ENCODE measurements around the gene XIRP2. TPM values are rescaled to one million over a fixed set of nuclear protein-coding genes. Genes with fewer than 3 reads are reported as not detected.
"Not testable (repeated sequence)": the region's sequence is repeated elsewhere in the genome, so short reads cannot be mapped to it uniquely, and the experiment has no call there.

The XIRP2 gene
- total RNA-seq, 1 donor from 2014 or later: 0.14 TPM

GRCh38 chr2:167049659-167050058 is 161.4 kb downstream of the XIRP2 start:
- no peak for ATAC-seq
- no peak for TF ChIP-seq CTCF (IDR thresholded peaks at IDR 0.05)
- no peaks in the 10 kb centered on the region for H3K27me3 ChIP-seq
- H3K9me3 ChIP-seq: no peaks in the 10 kb centered on the region
- no peak overlapping the region for H3K4me3 ChIP-seq
- no peak overlapping the region for H3K27ac ChIP-seq
- H3K36me3 ChIP-seq: no peaks in the 10 kb centered on the region
- intact Hi-C loops (cut with DNase I): no loop called here
- H3K4me1 ChIP-seq: no peaks in the 10 kb centered on the region
- DNase-seq: no peak

GRCh38 chr2:167052825-167053224 is 164.5 kb downstream of the XIRP2 start:
- Histone ChIP-seq H3K27ac (no peak overlapping the region), H3K27me3 (no peaks in the 10 kb centered on the region), H3K36me3 (no peaks in the 10 kb centered on the region), H3K9me3 (no peaks in the 10 kb centered on the region), H3K4me3 (no peak overlapping the region), H3K4me1 (no peaks in the 10 kb centered on the region)
- intact Hi-C loops (cut with DNase I): no loop called here
- no peak for DNase-seq
- no peak for TF ChIP-seq CTCF (IDR thresholded peaks at IDR 0.05)
- no peak for ATAC-seq

GRCh38 chr2:167054881-167055280 is 166.6 kb downstream of the XIRP2 start:
- no peaks in the 10 kb centered on the region for H3K27me3 ChIP-seq
- DNase-seq (no peak), ATAC-seq (no peak)
- H3K36me3 ChIP-seq: no peaks in the 10 kb centered on the region
- TF ChIP-seq CTCF (IDR thresholded peaks at IDR 0.05): no peak
- intact Hi-C loops (cut with DNase I): no loop called here
- no peaks in the 10 kb centered on the region for H3K9me3 ChIP-seq
- H3K27ac ChIP-seq: no peak overlapping the region
- no peak overlapping the region for H3K4me3 ChIP-seq
- no peaks in the 10 kb centered on the region for H3K4me1 ChIP-seq

- ATAC-seq (no peak), DNase-seq (no peak)
- no peak for TF ChIP-seq CTCF (IDR thresholded peaks at IDR 0.05)
- Histone ChIP-seq H3K4me3 (no peak overlapping the region), H3K36me3 (no peaks in the 10 kb centered on the region), H3K27me3 (no peaks in the 10 kb centered on the region), H3K9me3 (no peaks in the 10 kb centered on the region), H3K4me1 (no peaks in the 10 kb centered on the region), H3K27ac (no peak overlapping the region)
- intact Hi-C loops (cut with DNase I): no loop called here
These were observed 169.2 kb downstream of the XIRP2 start for GRCh38 chr2:167057446-167057845.

- DNase-seq (no peak), ATAC-seq (no peak)
- H3K4me1 ChIP-seq: no peaks in the 10 kb centered on the region
- intact Hi-C loops (cut with DNase I): no loop called here
- no peaks in the 10 kb centered on the region for H3K36me3 ChIP-seq
- no peak for TF ChIP-seq CTCF (IDR thresholded peaks at IDR 0.05)
- H3K27me3 ChIP-seq: no peaks in the 10 kb centered on the region
- H3K4me3 ChIP-seq: no peak overlapping the region
- no peaks in the 10 kb centered on the region for H3K9me3 ChIP-seq
- no peak overlapping the region for H3K27ac ChIP-seq
These were observed 170.9 kb downstream of the XIRP2 start for GRCh38 chr2:167059173-167059572.

- Histone ChIP-seq H3K9me3 (no peaks in the 10 kb centered on the region), H3K4me1 (no peaks in the 10 kb centered on the region), H3K27me3 (no peaks in the 10 kb centered on the region), H3K36me3 (no peaks in the 10 kb centered on the region), H3K4me3 (no peak overlapping the region), H3K27ac (no peak overlapping the region)
- intact Hi-C loops (cut with DNase I): no loop called here
- no peak for ATAC-seq
- TF ChIP-seq CTCF (IDR thresholded peaks at IDR 0.05): no peak
- DNase-seq: no peak
These were observed 181.6 kb downstream of the XIRP2 start for GRCh38 chr2:167069855-167070254.

GRCh38 chr2:167075708-167076107 is 187.4 kb downstream of the XIRP2 start:
- H3K4me3 ChIP-seq; H3K27me3 ChIP-seq; H3K9me3 ChIP-seq; ATAC-seq; DNase-seq; H3K4me1 ChIP-seq; H3K36me3 ChIP-seq; H3K27ac ChIP-seq; intact Hi-C loops (cut with DNase I): not testable (repeated sequence)

GRCh38 chr2:167098931-167099330 is 210.7 kb downstream of the XIRP2 start:
- H3K9me3 ChIP-seq; H3K27me3 ChIP-seq; H3K4me3 ChIP-seq; H3K27ac ChIP-seq; DNase-seq; H3K4me1 ChIP-seq; H3K36me3 ChIP-seq; intact Hi-C loops (cut with DNase I); ATAC-seq: not testable (repeated sequence)

All from upper lobe of right lung (tissue), 1 donor.